Choroid plexus epithelial cell (primary cell): ENCODE data around the gene CAPG.
"Not testable (repeated sequence)": the region's sequence is repeated elsewhere in the genome, so short reads cannot be mapped to it uniquely, and the experiment has no call there.

Source experiments
- DNase-seq: peaks from one replicate; pipeline ENCODE4 v3.0.0-alpha.2; 2010; ENCODE audit warnings: low read depth
- H3K4me3 ChIP-seq: 2 replicates; pipeline ENCODE4 v1.5.1; 2011; ENCODE audit warnings: low read depth, mild to moderate bottlenecking, control low read depth, low read length, moderate library complexity
- CTCF ChIP-seq: conservative IDR thresholded peaks from 2 replicates; pipeline ENCODE4 v1.5.1; 2011; ENCODE audit warnings: low read depth, mild to moderate bottlenecking, control low read depth, inconsistent platforms, low read length, moderate library complexity

The CAPG gene

DNA sequence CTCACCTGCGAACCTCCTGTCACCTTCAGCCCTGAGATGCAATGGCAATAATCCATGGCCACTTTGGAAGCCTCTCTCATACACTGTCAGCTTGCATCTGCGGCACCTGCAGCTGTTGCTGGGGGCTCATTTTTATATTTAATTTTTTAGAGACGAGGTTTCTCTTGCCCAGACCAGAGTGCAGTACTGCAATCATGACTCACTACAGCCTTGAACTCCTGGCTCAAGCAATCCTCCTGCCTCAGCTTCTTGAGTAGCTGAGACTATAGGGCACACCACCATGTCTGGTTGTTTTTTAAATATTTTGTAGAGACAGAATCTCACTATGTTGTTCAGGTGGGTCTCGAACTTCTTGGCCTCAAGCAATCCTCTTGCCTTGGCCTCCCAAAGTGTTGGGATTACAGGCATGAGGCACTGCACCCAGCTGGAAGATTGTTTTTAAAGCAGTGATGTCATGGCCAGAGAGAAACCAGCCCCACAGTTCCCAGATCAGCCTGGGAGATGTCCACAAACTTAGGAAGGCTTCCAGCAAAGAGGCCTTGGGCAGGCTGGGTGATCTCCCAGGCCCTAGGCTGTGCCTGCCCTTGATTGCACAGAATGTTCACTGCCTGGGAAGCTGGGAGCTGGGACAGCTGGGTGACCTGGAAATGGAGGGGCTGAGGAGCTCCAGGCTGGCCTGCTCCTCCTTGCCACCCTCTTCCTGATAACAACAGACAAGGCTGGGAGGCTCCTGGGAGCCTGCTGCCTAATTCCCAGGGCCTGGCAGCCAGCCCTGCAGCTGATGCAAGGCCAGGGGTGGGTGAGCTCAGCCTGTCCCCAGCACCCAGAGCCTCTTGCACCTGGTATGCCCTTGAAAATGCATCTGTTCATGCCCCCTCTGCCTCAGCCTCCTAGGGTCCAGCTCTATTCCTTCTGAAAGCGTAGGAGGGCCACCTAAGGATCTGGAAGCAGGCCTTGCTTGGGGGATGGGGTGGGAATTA, 35.4 kb upstream of the CAPG start:
- DNase-seq, result peak; percentile 60
- TF ChIP-seq CTCF, result no peak
- H3K4me3 ChIP-seq, result no peak overlapping the region

GRCh38 chr2:85444629-85445172, 34.5 kb upstream of the CAPG start:
- TF ChIP-seq CTCF, result no peak
- DNase-seq, result peak; percentile 59
- H3K4me3 ChIP-seq, result no peak overlapping the region

GRCh38 chr2:85441864-85442263, 31.7 kb upstream of the CAPG start:
- TF ChIP-seq CTCF, result no peak

DNA sequence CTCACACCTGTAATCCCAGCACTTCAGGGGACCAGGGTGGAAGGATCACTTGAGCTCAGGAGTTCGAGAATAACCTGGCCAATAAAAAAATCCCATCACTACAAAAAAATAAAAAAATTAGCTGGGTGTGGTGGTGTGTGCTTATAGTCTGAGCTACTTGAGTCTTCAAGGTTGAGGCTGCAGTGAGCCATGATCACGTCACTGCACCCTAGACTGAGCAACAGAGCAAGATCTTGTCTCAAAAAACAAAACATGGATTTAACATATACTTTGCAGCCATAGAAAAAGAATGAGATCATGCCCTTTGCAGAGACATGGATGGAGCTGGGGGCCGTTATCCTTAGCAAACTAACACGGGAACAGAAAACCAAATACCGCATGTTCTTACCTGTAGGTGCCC, 30.6 kb upstream of the CAPG start:
- DNase-seq, result no peak
- H3K4me3 ChIP-seq, result no peak overlapping the region
- TF ChIP-seq CTCF, result no peak

More at GRCh38 chr2:85441864-85442263, 31.7 kb upstream of the CAPG start:
- no peak for DNase-seq
- H3K4me3 ChIP-seq, result no peak overlapping the region

DNA sequence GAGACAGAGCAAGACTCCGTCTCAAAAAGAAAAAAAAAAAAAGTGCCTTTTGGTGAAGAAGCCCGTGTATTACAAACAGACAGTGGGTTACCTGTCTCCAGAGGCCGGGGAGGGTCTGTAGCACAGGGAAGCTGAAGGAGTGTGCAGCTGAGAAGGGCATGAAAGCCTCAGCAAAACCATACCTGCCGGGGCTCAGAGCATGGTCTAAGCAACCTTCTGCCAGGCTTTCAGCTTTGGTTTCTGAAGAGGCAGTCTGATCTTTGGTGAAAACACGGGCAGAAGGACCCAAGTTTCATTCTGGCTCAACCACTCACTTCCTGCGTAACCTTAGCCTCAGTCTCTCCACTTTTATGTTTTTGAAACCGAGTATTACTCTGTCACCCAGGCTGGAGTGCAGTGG, 29.8 kb upstream of the CAPG start:
- TF ChIP-seq CTCF, result no peak
- DNase-seq, result no peak

GRCh38 chr2:85439569-85439968, 29.4 kb upstream of the CAPG start:
- not testable (repeated sequence) for H3K4me3 ChIP-seq, DNase-seq

More for the DNA sequence above, 29.8 kb upstream of the CAPG start:
- H3K4me3 ChIP-seq, result no peak overlapping the region

GRCh38 chr2:85439025-85439472, 28.9 kb upstream of the CAPG start:
- no peak for TF ChIP-seq CTCF
- no peak overlapping the region for H3K4me3 ChIP-seq
- no peak for DNase-seq
